ENCODE data around the gene MSRB3.

GRCh38 chr12:65427646-65428045 lies 149.2 kb downstream of the MSRB3 start:
- TF ChIP-seq POLR2AphosphoS5 (IDR thresholded peaks at IDR 0.05): no peak
- TF ChIP-seq POLR2A (IDR thresholded peaks at IDR 0.05): no peak
